Right lobe of liver (tissue), 4 donors: ENCODE measurements around the gene C3AR1.

ENCODE experiments used
- POLR2A ChIP-seq: fragments of 450-650 bp; IDR thresholded peaks from one replicate; pipeline ENCODE4 v1.6.1; 2017; ENCODE audit warnings: antibody characterized with exemption, mild to moderate bottlenecking
- TF ChIP-seq, protein P1 (sequence below), 4 donors: fragments of 200-600 bp in 3 of 4; fragments of 450-650 bp in 1 of 4; IDR thresholded peaks; one replicate each; pipeline versions ENCODE4 v1.5.1 to v1.8.0; 2016 to 2022; ENCODE audit warnings: antibody characterized with exemption in 4 of 4, mild to moderate bottlenecking in 2 of 4
- donor health status: DM: no; HTN: no; CAD: no.
- donor health status: DM: no; HTN: no; CAD: no.
- donor health status: DM: no; HTN: yes; CAD: no.

DNA sequence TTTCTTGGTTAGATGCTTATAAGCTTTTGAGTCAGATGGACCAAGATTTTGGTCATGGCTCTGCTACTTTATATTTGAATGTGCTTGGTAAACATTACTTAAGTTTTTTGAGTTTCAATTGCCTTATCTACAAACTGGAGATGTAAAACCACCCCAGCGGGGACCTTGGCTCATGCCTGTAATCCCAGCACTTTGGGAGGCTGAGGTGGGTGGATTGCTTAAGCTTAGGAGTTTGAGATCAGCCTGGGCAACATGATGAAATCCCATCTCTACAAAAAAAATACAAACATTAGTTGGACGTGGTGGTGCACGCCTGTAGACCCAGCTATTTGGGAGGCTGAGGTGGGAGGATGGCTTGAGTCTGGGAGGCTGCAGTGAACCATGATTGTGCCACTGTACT, 27.1 kb upstream of the C3AR1 start:
- no peak for TF ChIP-seq POLR2A
- TF ChIP-seq, protein P1, sequence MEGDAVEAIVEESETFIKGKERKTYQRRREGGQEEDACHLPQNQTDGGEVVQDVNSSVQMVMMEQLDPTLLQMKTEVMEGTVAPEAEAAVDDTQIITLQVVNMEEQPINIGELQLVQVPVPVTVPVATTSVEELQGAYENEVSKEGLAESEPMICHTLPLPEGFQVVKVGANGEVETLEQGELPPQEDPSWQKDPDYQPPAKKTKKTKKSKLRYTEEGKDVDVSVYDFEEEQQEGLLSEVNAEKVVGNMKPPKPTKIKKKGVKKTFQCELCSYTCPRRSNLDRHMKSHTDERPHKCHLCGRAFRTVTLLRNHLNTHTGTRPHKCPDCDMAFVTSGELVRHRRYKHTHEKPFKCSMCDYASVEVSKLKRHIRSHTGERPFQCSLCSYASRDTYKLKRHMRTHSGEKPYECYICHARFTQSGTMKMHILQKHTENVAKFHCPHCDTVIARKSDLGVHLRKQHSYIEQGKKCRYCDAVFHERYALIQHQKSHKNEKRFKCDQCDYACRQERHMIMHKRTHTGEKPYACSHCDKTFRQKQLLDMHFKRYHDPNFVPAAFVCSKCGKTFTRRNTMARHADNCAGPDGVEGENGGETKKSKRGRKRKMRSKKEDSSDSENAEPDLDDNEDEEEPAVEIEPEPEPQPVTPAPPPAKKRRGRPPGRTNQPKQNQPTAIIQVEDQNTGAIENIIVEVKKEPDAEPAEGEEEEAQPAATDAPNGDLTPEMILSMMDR (IDR thresholded peaks at IDR 0.05): no peak
